ENCODE results near the gene MPG.

MPG gene

DNA sequence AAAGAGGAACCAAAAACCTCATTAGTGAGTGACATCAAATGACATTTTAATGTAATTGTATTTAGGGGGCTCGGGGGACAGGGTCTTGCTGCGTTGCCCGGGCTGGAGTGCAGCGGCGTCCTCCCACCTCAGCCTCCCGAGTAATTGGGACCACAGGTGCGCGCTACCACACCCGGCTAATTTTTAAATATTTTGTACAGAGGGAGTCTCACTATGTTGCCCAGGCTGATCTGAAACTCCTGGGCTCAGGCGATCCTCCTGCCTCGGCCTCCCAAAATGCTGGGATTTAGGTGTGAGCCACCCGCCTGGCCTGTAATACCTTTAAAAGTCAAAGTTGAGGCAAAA lies 23.8 kb upstream of the MPG start:
- H3K4me3 ChIP-seq (ENCODE audit: low read depth, low read length), result peak overlapping the region; percentile 79
- no peak for TF ChIP-seq CTCF (IDR thresholded peaks at IDR 0.05; ENCODE audit: low read depth, low read length)

DNA sequence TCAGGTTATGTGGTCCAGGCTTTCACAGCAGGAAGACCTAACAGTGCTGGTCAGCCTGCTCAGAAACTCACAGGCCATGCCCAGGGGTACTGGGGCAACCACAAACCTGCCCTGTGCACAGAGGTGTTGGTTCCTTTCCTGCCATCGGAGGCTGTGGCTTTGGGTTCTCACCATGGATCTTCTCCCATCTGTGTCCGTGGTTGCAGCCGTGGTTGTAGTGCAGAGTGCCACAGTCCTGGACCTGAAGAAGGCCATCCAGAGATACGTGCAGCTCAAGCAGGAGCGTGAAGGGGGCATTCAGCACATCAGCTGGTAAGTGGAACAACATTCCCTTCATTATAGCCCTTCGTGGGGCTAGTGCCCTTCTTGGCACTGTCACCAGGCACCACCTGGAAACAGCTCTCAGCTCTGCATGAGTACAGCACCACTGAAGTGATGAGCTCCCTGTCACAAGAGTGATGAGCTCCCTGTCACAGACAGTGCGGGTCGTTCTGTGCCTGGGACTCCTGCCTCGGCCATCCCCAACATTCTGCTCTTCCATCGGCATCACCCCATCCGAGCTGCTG lies 22.4 kb upstream of the MPG start:
- no peak overlapping the region for H3K4me3 ChIP-seq (ENCODE audit: low read depth, low read length)
- no peak for TF ChIP-seq CTCF (IDR thresholded peaks at IDR 0.05; ENCODE audit: low read depth, low read length)

GRCh38 chr16:56231-56927 lies 21.6 kb upstream of the MPG start:
- no peak for TF ChIP-seq CTCF (IDR thresholded peaks at IDR 0.05; ENCODE audit: low read depth, low read length)
- H3K4me3 ChIP-seq (ENCODE audit: low read depth, low read length), result no peak overlapping the region

DNA sequence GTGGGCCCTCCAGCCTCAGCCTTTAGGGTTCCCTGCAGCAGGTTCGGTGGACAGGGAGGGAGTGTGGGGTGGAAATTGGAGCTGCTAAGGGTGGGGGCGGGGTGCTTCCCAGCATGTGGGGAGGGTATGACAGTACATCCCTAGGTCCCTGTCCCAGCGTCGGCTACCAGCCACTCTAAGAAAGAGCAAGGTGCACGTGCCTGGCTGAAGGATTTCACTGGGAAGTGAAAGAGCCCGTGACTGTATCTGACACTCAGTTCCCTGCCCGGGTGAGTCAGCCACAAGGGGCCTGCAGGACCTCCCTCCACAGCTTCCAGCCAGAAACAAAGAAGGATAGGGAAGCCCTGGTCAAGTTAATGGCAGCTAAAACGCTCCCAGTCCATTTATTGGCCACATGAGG lies 20.3 kb upstream of the MPG start:
- no peak overlapping the region for H3K4me3 ChIP-seq (ENCODE audit: low read depth, low read length)
- no peak for TF ChIP-seq CTCF (IDR thresholded peaks at IDR 0.05; ENCODE audit: low read depth, low read length)

DNA sequence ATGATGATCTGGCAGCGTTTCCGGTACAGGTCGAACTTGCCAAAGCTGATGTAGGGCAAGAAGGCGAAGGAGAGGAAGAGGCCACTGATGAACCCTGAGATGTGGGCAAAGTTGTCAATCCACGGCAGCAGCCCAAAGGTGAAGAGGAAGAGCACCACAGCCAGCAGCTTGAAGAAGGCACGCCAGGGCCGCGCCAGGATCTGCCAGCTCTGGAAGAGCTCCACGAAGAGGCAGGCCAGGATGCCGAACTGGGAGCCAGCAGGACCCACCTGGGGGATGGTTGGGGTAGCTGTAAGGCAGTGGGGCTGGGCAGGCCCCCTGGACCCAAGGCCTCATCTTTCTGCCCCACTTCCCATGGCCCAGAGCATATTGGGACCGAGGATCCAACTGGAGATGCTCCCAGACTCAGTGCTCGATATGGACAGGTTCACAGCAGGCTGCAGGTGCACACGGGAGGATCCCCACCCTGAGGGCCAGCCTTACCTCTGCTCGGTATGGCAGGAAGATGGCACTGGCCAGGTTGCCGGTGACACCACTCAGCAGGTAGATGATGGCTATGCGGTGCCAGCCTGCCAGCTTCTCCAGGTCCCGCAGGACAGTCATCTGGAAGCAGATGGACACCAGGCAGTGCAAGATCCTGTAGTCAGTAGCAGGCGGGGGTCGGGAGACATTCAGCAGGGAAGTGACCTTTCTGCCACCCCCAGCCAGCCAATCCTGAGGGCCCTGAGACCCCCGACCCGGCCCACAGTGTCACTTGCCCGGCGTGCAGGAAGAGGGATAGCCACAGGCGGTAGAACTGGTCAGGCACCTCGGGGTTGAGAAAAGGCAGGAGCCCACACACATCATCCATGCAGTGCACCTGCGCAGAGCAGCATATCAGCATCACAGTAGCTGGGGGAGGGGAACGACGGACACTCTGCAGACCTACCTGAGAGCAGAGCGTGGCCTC lies 19.3 kb upstream of the MPG start:
- TF ChIP-seq CTCF (IDR thresholded peaks at IDR 0.05; ENCODE audit: low read depth, low read length), result no peak

DNA sequence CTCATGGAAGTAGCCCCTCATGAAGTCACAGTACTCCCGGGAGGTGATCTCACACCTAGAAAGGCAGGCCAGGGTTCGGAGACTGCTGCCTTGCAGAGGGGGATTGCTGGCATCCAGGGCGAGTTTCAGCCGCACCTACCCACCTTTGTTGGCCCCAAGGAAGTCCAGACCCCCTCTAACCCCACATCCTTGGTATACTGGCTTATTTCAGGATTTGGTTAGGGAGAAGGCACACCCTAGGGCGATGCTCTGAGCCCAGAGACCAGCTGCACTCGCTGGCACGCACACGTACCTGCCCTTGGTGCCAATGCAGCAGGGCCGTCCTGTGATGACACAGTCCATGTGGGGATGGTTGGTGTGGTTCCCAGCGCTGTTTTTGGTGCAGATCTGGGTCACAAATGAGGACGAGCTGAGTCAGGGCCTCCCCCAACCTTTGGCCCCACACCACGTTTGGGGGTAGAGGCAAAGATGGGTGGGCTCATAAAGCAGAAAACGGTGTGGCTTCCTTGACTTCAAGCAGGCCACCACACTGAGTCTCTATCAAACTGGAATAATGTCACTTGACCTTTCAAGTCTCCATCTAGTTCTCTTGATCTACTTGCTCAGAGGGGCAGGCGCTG lies 18.5 kb upstream of the MPG start:
- H3K4me3 ChIP-seq (ENCODE audit: low read depth, low read length), result no peak overlapping the region
- TF ChIP-seq CTCF (IDR thresholded peaks at IDR 0.05; ENCODE audit: low read depth, low read length), result no peak

More for the DNA sequence above, 19.3 kb upstream of the MPG start:
- no peak overlapping the region for H3K4me3 ChIP-seq (ENCODE audit: low read depth, low read length)

All from WI38 (cell line).